Osteoblast (primary cell): ENCODE data around the gene PLCH2. TPM values are rescaled to one million over a fixed set of nuclear protein-coding genes. Genes with fewer than 3 reads are reported as not detected.

Source experiments
- DNase-seq: peaks from one replicate; pipeline ENCODE4 v3.0.0; 2011; ENCODE audit warnings: low spot score, mixed read lengths; ENCODE audit not compliant: insufficient read length; ENCODE audit errors: missing footprints
- H2AFZ ChIP-seq: 2 replicates; pipeline ENCODE4 v1.6.0; 2011; ENCODE audit warnings: mild to moderate bottlenecking, low read length
- H3K27ac ChIP-seq: 2 replicates; pipeline ENCODE4 v1.5.1; 2011; ENCODE audit warnings: mild to moderate bottlenecking, low read depth, low read length, moderate library complexity
- H3K27me3 ChIP-seq: 2 replicates; pipeline ENCODE4 v1.6.0; 2012; ENCODE audit warnings: mild to moderate bottlenecking, control low read depth, inconsistent platforms, low read length, moderate library complexity; ENCODE audit not compliant: insufficient read depth
- H3K36me3 ChIP-seq: 2 replicates; pipeline ENCODE4 v1.5.1; 2011; ENCODE audit warnings: mild to moderate bottlenecking, low read length, control low read depth, moderate library complexity; ENCODE audit not compliant: insufficient read depth
- H3K4me1 ChIP-seq: 2 replicates; pipeline ENCODE4 v1.5.1; 2011; ENCODE audit warnings: mild to moderate bottlenecking, low read length, control low read depth, moderate library complexity; ENCODE audit not compliant: insufficient read depth
- H3K4me2 ChIP-seq: 2 replicates; pipeline ENCODE4 v1.6.0; 2011; ENCODE audit warnings: mild to moderate bottlenecking, low read length; ENCODE audit not compliant: insufficient read depth
- H3K4me3 ChIP-seq: fragments of 200-600 bp; sonication (generic); 3 replicates; pipeline ENCODE4 v1.5.1; 2012; ENCODE audit warnings: mild to moderate bottlenecking, low read length, inconsistent platforms; ENCODE audit not compliant: insufficient read depth
- H3K79me2 ChIP-seq: 2 replicates; pipeline ENCODE4 v1.6.0; 2012; ENCODE audit warnings: mild to moderate bottlenecking, low read length, control low read depth, inconsistent platforms; ENCODE audit not compliant: insufficient read depth
- H3K9me3 ChIP-seq: 2 replicates; pipeline ENCODE4 v1.5.1; 2011; ENCODE audit warnings: low read depth, low read length, control low read depth
- H4K20me1 ChIP-seq: 2 replicates; pipeline ENCODE4 v1.6.0; 2012; ENCODE audit warnings: mild to moderate bottlenecking, low read length, control low read depth; ENCODE audit not compliant: insufficient read depth
- total RNA-seq: library from RNA; depleted of rRNA; stranded (reverse); fragments of >200 nt; gene quantifications from 2 replicates; pipeline ENCODE4 v1.2.3, GENCODE V29; 2012
- TF ChIP-seq, protein P1 (sequence below): IDR thresholded peaks from 2 replicates; pipeline ENCODE4 v1.5.1; 2011; ENCODE audit warnings: mild to moderate bottlenecking, low read depth, low read length, moderate library complexity; ENCODE audit errors: extremely low read depth

Gene PLCH2
- total RNA-seq, 1 donor, result under 0.01 TPM

DNA sequence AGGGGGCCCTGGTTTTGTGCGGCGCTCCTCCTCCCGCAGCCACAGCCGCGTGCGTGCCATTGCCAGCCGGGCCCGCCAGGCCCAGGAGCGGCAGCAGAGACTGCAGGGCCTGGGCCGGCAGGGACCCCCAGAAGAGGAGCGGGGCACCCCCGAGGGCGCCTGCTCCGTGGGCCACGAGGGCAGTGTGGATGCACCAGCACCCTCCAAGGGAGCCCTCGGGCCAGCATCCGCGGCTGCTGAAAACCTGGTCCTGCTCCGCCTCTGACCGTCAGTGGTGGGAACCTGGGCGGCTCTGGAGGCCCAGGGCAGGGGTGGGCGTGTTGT, 28.8 kb downstream of the PLCH2 start:
- Histone ChIP-seq H3K79me2 (no peaks in the 10 kb centered on the region), H3K36me3 (peaks cover 9% of the 10 kb centered on the region), H2AFZ (no peak overlapping the region), H3K27me3 (peaks cover 28% of the 10 kb centered on the region), H4K20me1 (peaks cover 5% of the 10 kb centered on the region), H3K9me3 (no peaks in the 10 kb centered on the region), H3K4me2 (no peak overlapping the region), H3K4me3 (no peak overlapping the region), H3K4me1 (no peaks in the 10 kb centered on the region), H3K27ac (no peak overlapping the region)
- TF ChIP-seq, protein P1, sequence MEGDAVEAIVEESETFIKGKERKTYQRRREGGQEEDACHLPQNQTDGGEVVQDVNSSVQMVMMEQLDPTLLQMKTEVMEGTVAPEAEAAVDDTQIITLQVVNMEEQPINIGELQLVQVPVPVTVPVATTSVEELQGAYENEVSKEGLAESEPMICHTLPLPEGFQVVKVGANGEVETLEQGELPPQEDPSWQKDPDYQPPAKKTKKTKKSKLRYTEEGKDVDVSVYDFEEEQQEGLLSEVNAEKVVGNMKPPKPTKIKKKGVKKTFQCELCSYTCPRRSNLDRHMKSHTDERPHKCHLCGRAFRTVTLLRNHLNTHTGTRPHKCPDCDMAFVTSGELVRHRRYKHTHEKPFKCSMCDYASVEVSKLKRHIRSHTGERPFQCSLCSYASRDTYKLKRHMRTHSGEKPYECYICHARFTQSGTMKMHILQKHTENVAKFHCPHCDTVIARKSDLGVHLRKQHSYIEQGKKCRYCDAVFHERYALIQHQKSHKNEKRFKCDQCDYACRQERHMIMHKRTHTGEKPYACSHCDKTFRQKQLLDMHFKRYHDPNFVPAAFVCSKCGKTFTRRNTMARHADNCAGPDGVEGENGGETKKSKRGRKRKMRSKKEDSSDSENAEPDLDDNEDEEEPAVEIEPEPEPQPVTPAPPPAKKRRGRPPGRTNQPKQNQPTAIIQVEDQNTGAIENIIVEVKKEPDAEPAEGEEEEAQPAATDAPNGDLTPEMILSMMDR, result no peak
- DNase-seq, result peak; percentile 94

DNA sequence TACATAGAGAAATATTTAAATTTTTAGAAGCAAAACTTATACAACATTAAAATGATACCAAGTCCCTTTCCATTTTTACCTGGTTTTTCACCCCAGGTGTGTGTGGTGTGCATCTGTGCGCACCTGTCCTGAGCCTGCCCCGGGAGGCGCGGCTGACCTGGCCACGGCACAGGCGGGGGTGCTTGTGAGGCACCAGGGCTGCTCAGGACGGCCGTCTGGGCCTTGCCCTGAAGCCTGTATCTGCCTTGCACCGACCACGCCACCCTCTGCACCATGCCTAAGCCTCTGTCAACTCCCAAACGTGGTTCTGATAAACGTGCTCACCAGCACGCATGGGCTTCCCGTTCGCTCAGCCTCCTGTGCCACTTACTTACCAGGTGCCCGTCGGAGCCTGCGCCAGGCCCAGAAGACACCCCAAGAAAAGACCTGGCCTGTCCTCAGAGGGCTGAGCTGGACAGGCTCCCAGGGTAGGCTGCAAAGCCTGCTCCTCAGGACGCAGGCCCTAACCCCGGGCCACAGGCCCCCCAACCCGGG, 29.4 kb downstream of the PLCH2 start:
- Histone ChIP-seq H3K9me3 (no peaks in the 10 kb centered on the region), H3K36me3 (peaks cover 9% of the 10 kb centered on the region), H3K4me1 (no peaks in the 10 kb centered on the region), H3K27ac (no peak overlapping the region), H4K20me1 (peaks cover 5% of the 10 kb centered on the region), H2AFZ (no peak overlapping the region), H3K79me2 (no peaks in the 10 kb centered on the region), H3K4me3 (no peak overlapping the region), H3K27me3 (peaks cover 28% of the 10 kb centered on the region), H3K4me2 (no peak overlapping the region)
- TF ChIP-seq, protein P1, result no peak
- peak; percentile 90 for DNase-seq

DNA sequence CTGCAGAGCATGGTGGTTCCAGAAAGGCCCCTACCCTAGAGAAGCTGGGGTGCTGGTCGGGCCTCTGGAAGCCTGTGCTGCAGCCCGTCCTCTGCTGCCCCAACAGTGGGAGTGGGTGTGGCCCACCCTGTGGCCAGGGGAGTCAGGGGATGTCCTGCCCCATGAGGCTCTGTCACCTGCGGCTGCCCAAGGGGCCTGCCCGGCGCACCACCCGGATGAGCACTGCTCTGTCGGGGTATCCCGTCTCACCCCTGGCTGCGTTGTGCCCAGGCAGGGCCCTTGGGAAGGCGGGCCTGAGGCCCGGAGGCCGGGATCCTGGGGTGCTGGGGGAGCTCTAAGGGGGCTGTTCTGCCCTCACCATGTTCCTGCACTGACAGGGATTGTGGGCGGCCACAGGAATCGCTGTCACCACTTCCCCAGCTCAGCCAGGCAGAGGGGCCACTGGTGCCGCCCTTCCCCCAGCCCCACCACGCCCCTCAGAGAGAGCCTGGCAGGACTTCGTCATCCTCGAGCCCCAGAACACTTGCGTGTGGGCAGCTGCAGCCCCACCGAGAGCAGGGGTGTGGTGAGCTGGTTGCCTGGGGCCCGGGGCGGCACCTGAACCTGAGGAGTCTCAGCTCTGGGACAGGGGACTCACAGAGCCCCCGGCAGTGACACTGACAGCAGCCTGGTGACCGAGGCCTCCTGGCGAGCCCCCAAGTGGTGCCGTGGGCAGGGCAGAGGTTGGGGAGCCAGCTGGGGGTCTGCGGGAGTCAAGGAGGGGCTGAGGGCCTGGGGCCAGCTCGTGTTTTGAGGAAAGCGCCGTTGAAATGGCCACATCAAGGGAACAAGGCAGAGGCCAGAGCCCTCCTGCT, 30.1 kb downstream of the PLCH2 start:
- no peak overlapping the region for H3K27ac ChIP-seq
- peak; percentile 96 for DNase-seq

More for the DNA sequence above, 30.1 kb downstream of the PLCH2 start:
- Histone ChIP-seq H4K20me1 (peaks cover 5% of the 10 kb centered on the region), H3K27me3 (peaks cover 28% of the 10 kb centered on the region), H2AFZ (no peak overlapping the region), H3K36me3 (peaks cover 10% of the 10 kb centered on the region), H3K4me1 (no peaks in the 10 kb centered on the region), H3K79me2 (no peaks in the 10 kb centered on the region), H3K9me3 (no peaks in the 10 kb centered on the region), H3K4me3 (no peak overlapping the region), H3K4me2 (no peak overlapping the region)
- TF ChIP-seq, protein P1, result no peak
